Gastrocnemius medialis (tissue), 4 donors: Measurements from ENCODE around the gene JADE2. TPM values are rescaled to one million over a fixed set of nuclear protein-coding genes. Genes with fewer than 3 reads are reported as not detected.
A peak's percentile ranks its signal among the peaks of the same experiment; 100 is the strongest.

Experiments
- ATAC-seq, 2 donors: fragments of 150-250 bp; one replicate each; pipeline ENCODE4 v1.9.1; 2016
- DNase-seq, 2 donors: peaks; one replicate each; pipeline ENCODE4 v3.0.0-alpha.2; 2019
- H3K27ac ChIP-seq, 4 donors: fragments of 200-600 bp; sonication (generic); 1 replicate in 1 of 4; 2 replicates in 3 of 4; pipeline ENCODE4 v1.5.1; 2016 to 2018; ENCODE audit warnings: mild to moderate bottlenecking in 2 of 4, moderate library complexity in 1 of 4
- H3K27me3 ChIP-seq, 3 donors: fragments of 200-600 bp; sonication (generic) in 2 of 3; 1 replicate in 1 of 3; 2 replicates in 2 of 3; pipeline versions ENCODE4 v1.5.1 to v1.6.0; 2016 to 2019; ENCODE audit warnings: mild to moderate bottlenecking in 1 of 3, moderate library complexity in 1 of 3
- H3K36me3 ChIP-seq, 2 donors: fragments of 200-600 bp; sonication (generic) in 1 of 2; one replicate each; pipeline ENCODE4 v1.5.1; 2017 to 2018
- H3K4me1 ChIP-seq, 2 donors: fragments of 200-600 bp; sonication (generic) in 1 of 2; one replicate each; pipeline ENCODE4 v1.5.1; 2016 to 2017; ENCODE audit warnings: mild to moderate bottlenecking in 2 of 2
- H3K4me3 ChIP-seq, 4 donors: fragments of 200-600 bp; sonication (generic) in 3 of 4; 1 replicate in 1 of 4; 2 replicates in 3 of 4; pipeline ENCODE4 v1.5.1; 2016 to 2019; ENCODE audit warnings: mild to moderate bottlenecking in 2 of 4
- H3K9me3 ChIP-seq, 3 donors: fragments of 200-600 bp; sonication (generic) in 2 of 3; 1 replicate in 1 of 3; 2 replicates in 2 of 3; pipeline ENCODE4 v1.5.1; 2016 to 2019
- CTCF ChIP-seq, 5 experiments: fragments of 450-650 bp in 3 of 5; fragments of 200-600 bp in 2 of 5; sonication (generic) in 2 of 5; IDR thresholded peaks in 4 of 5; conservative IDR thresholded peaks in 1 of 5; 1 replicate in 4 of 5; 2 replicates in 1 of 5; pipeline ENCODE4 v1.5.1; 2016 to 2019; ENCODE audit warnings: antibody characterized with exemption in 5 of 5, mild to moderate bottlenecking in 3 of 5, moderate library complexity in 3 of 5
- POLR2A ChIP-seq, 2 donors: fragments of 450-650 bp; IDR thresholded peaks; one replicate each; pipeline ENCODE4 v1.6.1; 2017; ENCODE audit warnings: antibody characterized with exemption in 2 of 2, mild to moderate bottlenecking in 2 of 2, moderate library complexity in 2 of 2
- in situ Hi-C, 4 donors: fragments of 200-750 bp; cut with MboI; loops; one replicate each; pipeline versions ENCODE4 v1.15.0 to v1.8.0; 2017; ENCODE audit warnings: low sequenced_read_pairs in 4 of 4
- intact Hi-C: fragments of 100-400 bp; cut with DNase I; formaldehyde crosslinking; loops from one replicate; pipeline ENCODE4 v1.15.1; 2023; ENCODE audit warnings: low total_unique reads
- total RNA-seq, 4 donors: library from RNA; depleted of rRNA; stranded (reverse); fragments of >200 nt; gene quantifications; one replicate each; pipeline versions ENCODE4 v1.1.0 to v1.2.3, GENCODE V29; 2016

The JADE2 gene
- total RNA-seq, 4 donors from 2014 or later = 17.3 to 44.5 (median 19.8) TPM

GRCh38 chr5:134524272-134524825 lies 1.1 kb upstream of the JADE2 start:
- TF ChIP-seq POLR2A (IDR thresholded peaks at IDR 0.05) (peak; percentile 71 to 82), CTCF (IDR thresholded peaks at IDR 0.05 in 4 of 5, conservative IDR thresholded peaks at IDR 0.05 in 1 of 5) (peak in 2 of 5 experiments; percentile 7 to 8)
- Histone ChIP-seq H3K9me3 (no peaks in the 10 kb centered on the region), H3K36me3 (no peaks in the 10 kb centered on the region), H3K4me1 (peaks cover 22 to 25% of the 10 kb centered on the region in 2 donors), H3K27ac (peak overlapping the region; percentile 93 to 97 (median 96)), H3K27me3 (no peaks in the 10 kb centered on the region), H3K4me3 (peak overlapping the region; percentile 71 to 78 (median 72))
- ATAC-seq = peak; percentile 37 to 55
- intact Hi-C loops (no loop called here), in situ Hi-C loops (loop anchor here (10.0 to 25.0 kb wide), 2 partner anchors 50 to 112 kb away; partner anchors contain the start of gene CDKN2AIPNL (in 3 of the 4))
- DNase-seq = peak; percentile 81 to 92

- Histone ChIP-seq H3K27ac (peak overlapping the region; percentile 93 to 97 (median 96)), H3K36me3 (no peaks in the 10 kb centered on the region), H3K4me3 (peak overlapping the region; percentile 71 to 78 (median 72)), H3K4me1 (peaks cover 34 to 37% of the 10 kb centered on the region in 2 donors), H3K9me3 (no peaks in the 10 kb centered on the region), H3K27me3 (no peaks in the 10 kb centered on the region)
- DNase-seq = peak; percentile 53 to 71
- intact Hi-C loops (loop anchor here (1.0 to 5.0 kb wide), 7 partner anchors 59 to 349 kb away; partner anchors contain the start of genes CAMLG, SEC24A, SKP1 and UBE2B), in situ Hi-C loops (loop anchor here in 3 of 4 donors (5.0 to 10.0 kb wide), 2 partner anchors 49 to 56 kb away; no protein-coding TSS in a partner anchor)
- ATAC-seq = peak; percentile 40 to 42
- no peak for TF ChIP-seq CTCF (IDR thresholded peaks at IDR 0.05 in 4 of 5, conservative IDR thresholded peaks at IDR 0.05 in 1 of 5)
- TF ChIP-seq POLR2A (IDR thresholded peaks at IDR 0.05) = peak in 1 of 2 donors; percentile 50
Observed at GRCh38 chr5:134525683-134526482, 413 bp downstream of the JADE2 start.

- Histone ChIP-seq H3K4me3 (peak overlapping the region; percentile 71 to 78 (median 72)), H3K36me3 (no peaks in the 10 kb centered on the region), H3K4me1 (peaks cover 38 to 44% of the 10 kb centered on the region in 2 donors), H3K27ac (peak overlapping the region; percentile 93 to 97 (median 96)), H3K27me3 (no peaks in the 10 kb centered on the region), H3K9me3 (no peaks in the 10 kb centered on the region)
- intact Hi-C loops (loop anchor here (1.0 to 5.0 kb wide), 7 partner anchors 52 to 349 kb away; partner anchors contain the start of genes CAMLG, SEC24A and SKP1), in situ Hi-C loops (loop anchor here in 3 of 4 donors (5.0 to 10.0 kb wide), 2 partner anchors 48 to 56 kb away; no protein-coding TSS in a partner anchor)
- peak; percentile 40 to 46 for ATAC-seq
- TF ChIP-seq POLR2A (IDR thresholded peaks at IDR 0.05) (peak; percentile 27 to 65), CTCF (IDR thresholded peaks at IDR 0.05 in 4 of 5, conservative IDR thresholded peaks at IDR 0.05 in 1 of 5) (peak in 4 of 5 experiments; percentile 54 to 86 (median 81))
- peak; percentile 69 to 82 for DNase-seq
Observed at GRCh38 chr5:134526483-134527155, 1.1 kb downstream of the JADE2 start.
